ENCODE results near the gene FIG4. TPM values are rescaled to one million over a fixed set of nuclear protein-coding genes. Genes with fewer than 3 reads are reported as not detected.
A peak's percentile ranks its signal among the peaks of the same experiment; 100 is the strongest.

Gene FIG4
- total and polyA plus RNA-seq, 8 donors, result 5.8 to 29.0 (median 7.8) TPM

DNA sequence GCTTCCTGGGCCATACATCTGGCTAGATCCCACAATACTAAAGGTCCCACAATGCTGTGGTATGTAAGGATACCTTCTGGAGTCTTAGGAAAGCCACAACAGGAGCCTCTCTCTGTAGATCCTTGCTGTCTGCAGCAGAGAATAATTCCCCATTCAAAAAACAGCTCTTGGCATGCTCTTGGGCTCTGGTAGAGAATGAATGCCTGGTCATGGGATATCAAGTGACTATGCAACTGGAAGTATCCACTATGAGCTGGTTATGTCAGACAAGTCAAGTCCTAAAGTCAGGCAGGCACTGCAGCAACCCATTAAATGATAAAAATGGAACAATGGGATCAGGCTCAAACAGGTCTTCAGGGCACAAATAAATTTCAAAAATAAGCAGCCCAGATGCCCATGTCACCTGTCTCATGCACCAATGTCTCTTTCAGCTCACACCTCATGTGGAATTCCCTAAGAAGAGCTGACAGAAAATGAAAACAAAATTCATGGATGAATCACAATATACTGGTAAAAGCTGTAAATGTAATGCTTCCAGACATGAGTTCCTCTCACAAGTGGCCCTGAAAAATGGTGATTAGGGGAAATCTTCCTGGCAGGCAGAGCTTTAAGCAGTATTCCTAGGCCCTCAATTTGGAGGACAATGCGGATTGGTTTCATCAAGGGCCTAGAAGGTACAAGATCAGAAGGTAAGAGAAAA lies 4.4 kb upstream of the FIG4 start:
- H3K4me1 ChIP-seq, result peaks cover 0 to 18% (median 14%) of the 10 kb centered on the region in 4 donors
- intact Hi-C loops (cut with DNase I; ENCODE audit: low total_unique reads), result no loop called here
- DNase-seq, result no peak
- WGBS, 5 donors, result 92 to 100% (median 94%) methylated on average over 1 of the region's 1 CpG
- peaks cover 0 to 5% (median 0%) of the 10 kb centered on the region in 4 donors for H3K9me3 ChIP-seq
- H3K27me3 ChIP-seq, result no peaks in the 10 kb centered on the region
- no peak overlapping the region for H3K4me3 ChIP-seq
- H3K36me3 ChIP-seq, result no peaks in the 10 kb centered on the region
- no peak overlapping the region for H3K27ac ChIP-seq
- TF ChIP-seq POLR2A (IDR thresholded peaks at IDR 0.05) (no peak), POLR2AphosphoS5 (IDR thresholded peaks at IDR 0.05) (no peak), EP300 (IDR thresholded peaks at IDR 0.05) (no peak)
- TF ChIP-seq, protein P1, sequence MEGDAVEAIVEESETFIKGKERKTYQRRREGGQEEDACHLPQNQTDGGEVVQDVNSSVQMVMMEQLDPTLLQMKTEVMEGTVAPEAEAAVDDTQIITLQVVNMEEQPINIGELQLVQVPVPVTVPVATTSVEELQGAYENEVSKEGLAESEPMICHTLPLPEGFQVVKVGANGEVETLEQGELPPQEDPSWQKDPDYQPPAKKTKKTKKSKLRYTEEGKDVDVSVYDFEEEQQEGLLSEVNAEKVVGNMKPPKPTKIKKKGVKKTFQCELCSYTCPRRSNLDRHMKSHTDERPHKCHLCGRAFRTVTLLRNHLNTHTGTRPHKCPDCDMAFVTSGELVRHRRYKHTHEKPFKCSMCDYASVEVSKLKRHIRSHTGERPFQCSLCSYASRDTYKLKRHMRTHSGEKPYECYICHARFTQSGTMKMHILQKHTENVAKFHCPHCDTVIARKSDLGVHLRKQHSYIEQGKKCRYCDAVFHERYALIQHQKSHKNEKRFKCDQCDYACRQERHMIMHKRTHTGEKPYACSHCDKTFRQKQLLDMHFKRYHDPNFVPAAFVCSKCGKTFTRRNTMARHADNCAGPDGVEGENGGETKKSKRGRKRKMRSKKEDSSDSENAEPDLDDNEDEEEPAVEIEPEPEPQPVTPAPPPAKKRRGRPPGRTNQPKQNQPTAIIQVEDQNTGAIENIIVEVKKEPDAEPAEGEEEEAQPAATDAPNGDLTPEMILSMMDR (IDR thresholded peaks at IDR 0.05), result no peak

DNA sequence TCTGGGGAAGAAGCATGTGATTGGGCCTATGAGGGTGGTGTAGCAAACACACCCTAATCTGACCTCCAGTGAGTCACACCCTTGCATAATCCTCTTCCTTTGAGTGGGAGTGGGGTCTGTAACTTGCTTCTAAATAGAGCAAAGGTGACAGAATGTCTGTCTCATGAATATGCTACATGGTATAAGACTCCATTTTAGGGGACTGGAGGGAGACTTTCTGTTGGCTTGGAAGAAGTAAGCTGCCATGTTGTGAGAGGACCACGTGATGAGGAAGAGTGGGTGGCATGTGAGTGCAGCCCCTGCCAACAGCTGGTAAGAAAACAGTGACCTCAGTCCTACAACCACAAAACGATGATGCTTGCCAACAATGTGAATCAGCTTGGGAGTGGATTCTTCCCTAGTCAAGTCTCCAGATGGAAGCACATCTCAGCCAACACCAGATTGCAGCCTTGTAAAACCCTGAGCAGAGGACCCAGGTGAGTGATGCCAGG lies 3.8 kb upstream of the FIG4 start:
- TF ChIP-seq POLR2A (IDR thresholded peaks at IDR 0.05) (no peak), POLR2AphosphoS5 (IDR thresholded peaks at IDR 0.05) (no peak), EP300 (IDR thresholded peaks at IDR 0.05) (no peak)
- TF ChIP-seq, protein P1 (IDR thresholded peaks at IDR 0.05), result no peak
- Histone ChIP-seq H3K27me3 (no peaks in the 10 kb centered on the region), H3K36me3 (no peaks in the 10 kb centered on the region), H3K9me3 (peaks cover 0 to 5% (median 0%) of the 10 kb centered on the region in 4 donors), H3K27ac (no peak overlapping the region), H3K4me3 (no peak overlapping the region), H3K4me1 (peaks cover 0 to 24% (median 20%) of the 10 kb centered on the region in 4 donors)
- WGBS, 5 donors, result 28 to 59% (median 51%) methylated on average over 2 of the region's 2 CpGs
- intact Hi-C loops (cut with DNase I; ENCODE audit: low total_unique reads), result no loop called here
- DNase-seq, result no peak

DNA sequence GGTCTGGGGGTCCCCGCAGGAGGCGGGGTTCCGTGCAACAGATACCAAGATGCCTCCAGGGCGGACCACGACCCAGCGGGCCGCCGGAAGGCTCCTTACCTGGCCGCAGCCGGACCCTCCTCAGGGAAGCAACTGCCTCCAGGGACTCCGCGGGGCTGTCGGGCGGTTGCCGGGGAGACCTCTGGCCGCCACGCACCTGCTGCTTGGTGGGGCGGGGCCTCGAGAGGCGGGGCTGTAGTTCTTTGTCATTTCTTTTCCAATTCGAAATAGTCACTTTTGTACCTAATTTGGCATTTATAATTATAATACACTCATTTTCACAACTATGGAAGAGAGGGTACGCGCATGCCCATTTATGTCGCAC lies 741 bp upstream of the FIG4 start:
- Histone ChIP-seq H3K27me3 (no peaks in the 10 kb centered on the region), H3K9me3 (no peaks in the 10 kb centered on the region), H3K4me1 (peaks cover 0 to 38% (median 29%) of the 10 kb centered on the region in 4 donors), H3K4me3 (peak overlapping the region; percentile 65 to 87 (median 82)), H3K36me3 (no peaks in the 10 kb centered on the region), H3K27ac (peak overlapping the region; percentile 84 to 95 (median 90))
- TF ChIP-seq POLR2AphosphoS5 (IDR thresholded peaks at IDR 0.05) (no peak), POLR2A (IDR thresholded peaks at IDR 0.05) (no peak), EP300 (IDR thresholded peaks at IDR 0.05) (no peak)
- TF ChIP-seq, protein P1 (IDR thresholded peaks at IDR 0.05), result no peak
- intact Hi-C loops (cut with DNase I; ENCODE audit: low total_unique reads), result no loop called here
- DNase-seq, result peak; percentile 76 to 90
- WGBS, 5 donors, result 0 to 2% (median 1%) methylated on average over 23 to 24 of the region's 24 CpGs

DNA sequence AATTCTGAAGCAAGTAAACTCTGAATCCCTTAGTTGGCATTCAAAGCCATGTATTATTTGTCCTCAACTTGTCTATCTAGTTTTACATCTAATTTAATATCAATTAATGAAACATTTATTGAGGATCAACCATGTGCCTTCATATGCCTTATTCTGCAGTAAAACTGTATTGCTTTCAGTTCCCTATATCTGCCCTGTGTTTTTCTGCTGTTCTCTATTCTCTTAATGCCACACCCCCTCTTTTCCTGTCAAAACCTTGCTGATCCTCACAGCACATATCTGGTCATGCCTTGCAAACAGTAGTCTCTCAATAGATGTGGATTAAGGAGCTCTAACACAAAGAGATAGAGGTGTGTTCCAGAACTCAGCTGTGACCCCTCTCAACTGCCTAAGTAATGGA lies 2.0 kb downstream of the FIG4 start:
- intact Hi-C loops (cut with DNase I; ENCODE audit: low total_unique reads), result no loop called here
- H3K9me3 ChIP-seq, result no peaks in the 10 kb centered on the region
- DNase-seq, result no peak
- TF ChIP-seq POLR2AphosphoS5 (IDR thresholded peaks at IDR 0.05), result no peak
- no peak for TF ChIP-seq EP300 (IDR thresholded peaks at IDR 0.05)
- no peaks in the 10 kb centered on the region for H3K27me3 ChIP-seq
- peaks cover 0 to 38% (median 29%) of the 10 kb centered on the region in 4 donors for H3K4me1 ChIP-seq
- H3K36me3 ChIP-seq, result peaks cover 0 to 5% (median 0%) of the 10 kb centered on the region in 4 donors
- no peak overlapping the region for H3K27ac ChIP-seq
- no peak overlapping the region for H3K4me3 ChIP-seq

DNA sequence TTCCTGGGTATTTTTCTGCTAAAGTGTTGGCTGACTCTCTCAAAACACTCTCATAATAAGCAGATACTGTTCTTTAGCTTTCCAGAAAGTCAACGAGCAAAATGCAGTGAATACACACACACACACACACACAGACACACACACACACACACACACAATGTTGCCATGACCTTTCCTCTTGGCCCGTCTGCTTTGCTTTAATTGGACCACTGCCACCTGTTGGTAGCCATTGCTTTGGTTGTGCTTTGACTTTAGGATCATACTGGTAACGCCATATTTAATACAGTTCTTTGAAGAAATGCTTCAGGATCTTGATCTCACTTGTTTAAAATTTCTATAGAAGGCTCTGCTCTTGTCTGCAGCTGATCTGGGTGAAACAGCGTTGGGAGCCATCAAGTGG lies 4.4 kb downstream of the FIG4 start:
- Histone ChIP-seq H3K27me3 (no peaks in the 10 kb centered on the region), H3K9me3 (no peaks in the 10 kb centered on the region), H3K36me3 (peaks cover 0 to 8% (median 0%) of the 10 kb centered on the region in 4 donors), H3K4me1 (peaks cover 0 to 24% (median 19%) of the 10 kb centered on the region in 4 donors), H3K27ac (no peak overlapping the region), H3K4me3 (no peak overlapping the region)
- TF ChIP-seq POLR2A (IDR thresholded peaks at IDR 0.05) (no peak), POLR2AphosphoS5 (IDR thresholded peaks at IDR 0.05) (no peak), EP300 (IDR thresholded peaks at IDR 0.05) (no peak)
- TF ChIP-seq, protein P1 (IDR thresholded peaks at IDR 0.05), result no peak
- 53 to 72% (median 60%) methylated on average over 4 of the region's 4 CpGs for WGBS, 5 donors
- intact Hi-C loops (cut with DNase I; ENCODE audit: low total_unique reads), result no loop called here
- no peak for DNase-seq

Measured in stomach (tissue), 9 donors.